Ramos (cell line): ENCODE measurements around the gene SORBS2.

Source experiments
- in situ Hi-C: fragments of 300-500 bp; cut with MboI; formaldehyde crosslinking; loops from one replicate; pipeline ENCODE4 v1.14.3; 2022; ENCODE audit warnings: low sequenced_read_pairs; ENCODE audit not compliant: unreplicated experiment

Gene SORBS2

GRCh38 chr4:185778307-185778706 lies 33.7 kb downstream of the SORBS2 start:
- in situ Hi-C loops, result no loop called here

GRCh38 chr4:185775792-185776555 lies 36.0 kb downstream of the SORBS2 start:
- in situ Hi-C loops, result no loop called here

- in situ Hi-C loops, result no loop called here
Measured at GRCh38 chr4:185774845-185775680, 36.9 kb downstream of the SORBS2 start.

- in situ Hi-C loops, result no loop called here
Measured at GRCh38 chr4:185774131-185774653, 37.8 kb downstream of the SORBS2 start.

DNA sequence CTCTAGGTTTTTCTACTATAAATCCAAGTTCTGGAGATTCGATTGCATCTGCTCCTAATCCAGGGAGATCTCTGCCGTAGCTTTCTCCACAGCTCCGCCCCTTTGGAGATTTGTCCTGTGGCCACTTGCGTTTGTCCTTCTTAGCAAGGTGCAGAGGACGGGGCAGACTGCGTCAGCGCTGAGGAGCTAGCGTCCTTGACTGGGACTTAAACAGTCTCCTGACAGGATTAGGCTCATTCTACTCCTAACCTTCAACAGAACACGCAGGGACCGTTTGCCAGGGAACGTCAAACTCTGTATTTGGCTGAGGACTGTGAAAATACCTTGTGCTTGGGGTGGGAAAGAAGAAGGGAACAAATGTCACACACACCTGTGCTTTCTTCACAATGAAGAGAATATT lies 38.6 kb downstream of the SORBS2 start:
- in situ Hi-C loops, result no loop called here

DNA sequence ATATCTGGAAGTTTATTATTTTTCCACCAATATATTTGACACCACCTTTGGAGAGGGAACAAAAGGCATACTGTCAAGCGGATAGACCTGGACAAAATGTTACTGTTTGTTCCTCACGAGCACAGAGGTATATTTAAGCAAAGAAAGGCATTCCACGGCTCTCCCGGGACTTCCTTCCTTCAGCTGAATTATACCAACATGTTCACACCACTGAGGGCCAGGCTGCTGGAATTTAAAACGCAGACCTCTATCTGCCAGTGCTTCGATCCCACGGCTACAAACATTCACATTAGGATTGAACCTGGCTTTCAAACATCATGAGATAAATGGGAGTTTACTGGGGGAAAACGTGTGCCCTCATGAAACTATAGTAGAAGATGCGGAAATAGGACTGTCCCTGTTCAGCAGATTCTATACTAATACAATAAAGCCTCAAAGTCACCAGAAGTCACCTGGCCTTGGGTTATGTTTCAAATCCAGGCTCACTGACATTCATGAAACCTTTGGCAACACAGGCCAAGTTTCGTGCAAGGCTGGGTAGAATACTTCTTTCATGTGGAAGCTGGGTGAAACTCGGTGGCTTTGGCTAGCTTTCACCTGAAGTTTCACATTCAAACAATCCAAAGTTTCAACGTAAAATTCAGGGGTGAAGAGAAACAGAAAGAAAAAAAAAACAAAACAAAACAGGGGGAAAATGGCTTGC lies 39.5 kb downstream of the SORBS2 start:
- in situ Hi-C loops, result no loop called here

- in situ Hi-C loops, result no loop called here
Measured at GRCh38 chr4:185771711-185772390, 40.1 kb downstream of the SORBS2 start.

DNA sequence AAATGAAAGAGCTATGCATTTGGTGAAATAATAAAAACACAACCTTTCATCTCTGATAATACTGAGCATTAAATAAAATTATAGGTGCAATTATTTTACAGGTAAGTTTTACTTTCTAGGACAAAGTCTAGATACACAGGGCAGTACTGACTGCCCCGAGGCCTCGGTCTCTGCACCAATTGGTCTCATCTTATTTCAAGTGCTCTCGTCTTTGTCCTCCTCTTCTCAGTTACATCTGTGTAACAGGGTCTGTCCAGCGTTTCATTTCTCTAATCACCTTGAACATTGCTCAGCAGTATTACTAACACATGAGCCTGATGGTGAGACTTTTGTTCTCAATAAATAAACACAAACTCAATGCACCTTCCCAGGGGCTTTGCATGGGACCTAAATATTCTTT lies 44.5 kb downstream of the SORBS2 start:
- in situ Hi-C loops, result no loop called here

- in situ Hi-C loops, result no loop called here
Measured at GRCh38 chr4:185764876-185765275, 47.1 kb downstream of the SORBS2 start.

DNA sequence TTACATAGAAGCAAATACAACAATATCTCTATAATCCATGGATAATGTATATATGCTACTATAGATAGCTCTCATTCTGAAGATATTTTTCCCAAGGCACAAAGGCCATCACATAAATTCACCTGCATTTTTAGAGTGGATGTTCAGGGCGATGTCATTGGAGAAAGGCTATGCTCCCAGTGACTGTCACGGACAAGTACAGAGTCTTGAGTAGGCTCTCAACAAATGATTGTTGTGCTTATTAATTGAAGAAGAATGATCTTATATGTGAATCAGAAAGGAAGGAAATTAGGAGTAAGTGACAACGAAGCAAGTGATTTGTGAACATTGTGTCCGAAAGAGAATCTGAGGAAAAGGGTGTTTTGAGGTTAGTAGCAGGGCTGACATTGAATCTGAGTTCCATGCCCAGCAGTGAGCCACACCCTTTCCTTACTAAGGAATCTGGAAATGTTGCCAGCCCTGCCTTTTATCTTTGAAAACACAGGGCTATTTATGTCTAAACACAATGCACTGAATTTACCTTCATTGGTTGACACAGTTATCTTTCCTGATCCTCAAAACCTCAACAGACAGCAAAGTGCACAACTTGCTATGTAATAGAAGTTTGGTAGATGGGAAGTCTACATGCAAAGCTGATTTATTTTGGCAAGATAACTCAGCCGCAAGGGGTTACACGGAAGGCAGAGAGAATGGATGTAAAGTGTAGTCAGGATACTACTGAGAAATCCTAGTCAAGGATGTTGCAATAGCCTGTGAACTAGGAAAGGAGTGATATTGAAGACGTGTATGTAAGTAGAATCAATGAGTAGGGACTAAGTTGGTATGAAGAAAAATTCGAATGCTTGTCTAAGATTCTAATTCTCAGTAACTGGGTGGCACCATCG lies 50.4 kb downstream of the SORBS2 start:
- in situ Hi-C loops, result no loop called here

- in situ Hi-C loops, result no loop called here
Measured at GRCh38 chr4:185758807-185759206, 53.2 kb downstream of the SORBS2 start.

GRCh38 chr4:185755451-185755850 lies 56.5 kb downstream of the SORBS2 start:
- in situ Hi-C loops, result no loop called here

GRCh38 chr4:185754961-185755360 lies 57.0 kb downstream of the SORBS2 start:
- in situ Hi-C loops, result no loop called here

DNA sequence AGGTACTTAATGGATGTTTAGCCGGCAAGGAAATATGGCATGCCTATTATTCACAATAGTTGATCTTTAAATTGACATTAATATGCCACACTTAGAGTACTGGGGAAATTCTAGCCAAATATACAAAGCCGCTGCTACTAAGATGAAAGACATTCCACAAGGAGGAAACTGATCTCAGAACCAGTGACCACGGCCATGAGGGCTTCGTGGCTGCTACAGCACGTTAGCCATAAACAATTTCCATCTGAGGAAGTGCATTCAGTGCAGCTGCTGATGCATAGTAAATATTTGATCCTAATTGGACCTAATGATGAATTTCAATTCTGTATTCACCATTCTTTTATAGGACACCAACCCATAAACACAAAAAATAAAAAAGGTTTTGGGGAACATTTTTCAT lies 59.1 kb downstream of the SORBS2 start:
- in situ Hi-C loops, result no loop called here

- in situ Hi-C loops, result no loop called here
Measured at GRCh38 chr4:185749858-185750257, 62.1 kb downstream of the SORBS2 start.

- in situ Hi-C loops, result no loop called here
Measured at GRCh38 chr4:185748901-185749390, 63.0 kb downstream of the SORBS2 start.

GRCh38 chr4:185745891-185746290 lies 66.1 kb downstream of the SORBS2 start:
- in situ Hi-C loops, result no loop called here

DNA sequence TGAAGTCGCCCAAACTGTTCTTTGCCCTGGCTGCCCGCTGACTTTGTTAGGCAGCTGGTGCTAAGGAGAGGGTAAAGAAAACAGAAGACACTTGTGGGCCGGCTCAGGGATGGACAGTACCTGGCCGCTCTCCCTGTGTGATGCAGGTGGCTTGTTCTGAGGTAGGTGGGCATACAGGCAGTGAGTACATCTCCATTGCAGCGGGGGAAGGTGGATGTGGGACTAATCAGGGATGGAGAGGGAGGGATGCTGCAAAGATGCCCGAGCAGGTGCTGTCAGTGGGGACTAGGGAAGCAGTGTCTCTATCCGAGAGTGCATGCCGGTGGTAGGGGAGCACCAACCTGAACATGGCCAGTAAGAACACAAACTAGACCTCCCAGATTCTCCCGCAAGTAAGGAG lies 67.0 kb downstream of the SORBS2 start:
- in situ Hi-C loops, result no loop called here

GRCh38 chr4:185744488-185744862 lies 67.5 kb downstream of the SORBS2 start:
- in situ Hi-C loops, result no loop called here
